K562 (cell line): Measurements from ENCODE around the gene PLPP7. TPM values are rescaled to one million over a fixed set of nuclear protein-coding genes. Genes with fewer than 3 reads are reported as not detected.

Experiments
- ARID3B ChIP-seq: fragments of 250-450 bp; sonication (Bioruptor Pico); IDR thresholded peaks from 2 replicates; pipeline ENCODE4 v1.4.0; 2020; ENCODE audit warnings: borderline replicate concordance
- ATF1 ChIP-seq, 2 experiments: fragments of 450-650 bp in 1 of 2; IDR thresholded peaks; 2 replicates each; pipeline ENCODE4 v1.6.1; 2016; ENCODE audit warnings: missing compliant biosample characterization in 1 of 2, missing genetic modification characterization in 1 of 2
- BMI1 ChIP-seq: fragments of 150-350 bp; IDR thresholded peaks from 2 replicates; pipeline ENCODE4 v1.6.1; 2014; ENCODE audit warnings: low read length
- E2F6 ChIP-seq, 2 experiments: IDR thresholded peaks; 2 replicates each; pipeline ENCODE4 v1.6.1; 2011; ENCODE audit warnings: borderline replicate concordance in 1 of 2, control low read depth in 1 of 2, low read depth in 1 of 2, low read length in 1 of 2, mild to moderate bottlenecking in 1 of 2, mixed read lengths in 1 of 2, moderate library complexity in 1 of 2; ENCODE audit not compliant: insufficient read depth in 1 of 2, insufficient read length in 1 of 2, poor library complexity in 1 of 2, severe bottlenecking in 1 of 2; ENCODE audit errors: extremely low read depth in 1 of 2
- ESRRB ChIP-seq: fragments of 250-450 bp; sonication (Bioruptor Pico); IDR thresholded peaks from 2 replicates; pipeline ENCODE4 v1.5.0; 2020; ENCODE audit warnings: mild to moderate bottlenecking, moderate library complexity, borderline replicate concordance
- HINFP ChIP-seq: fragments of 450-650 bp; conservative IDR thresholded peaks from 2 replicates; pipeline ENCODE4 v1.6.1; 2016; ENCODE audit warnings: missing genetic modification characterization, low read depth, mild to moderate bottlenecking, control low read depth, missing compliant biosample characterization
- NFE2L1 ChIP-seq: fragments of 450-650 bp; IDR thresholded peaks from 2 replicates; pipeline ENCODE4 v1.6.1; 2016; ENCODE audit warnings: missing genetic modification characterization, low read depth, mild to moderate bottlenecking, missing compliant biosample characterization, moderate library complexity, borderline replicate concordance
- SAP30 ChIP-seq: fragments of 200-600 bp; sonication (generic); IDR thresholded peaks from 2 replicates; pipeline ENCODE4 v1.6.1; 2012; ENCODE audit warnings: borderline replicate concordance, low read depth, mild to moderate bottlenecking, moderate library complexity, low read length, control low read depth, inconsistent platforms; ENCODE audit not compliant: insufficient read depth, poor library complexity, severe bottlenecking
- STAT5B ChIP-seq: fragments of 250-450 bp; sonication (Bioruptor Pico); IDR thresholded peaks from 2 replicates; pipeline ENCODE4 v1.8.0; 2021; ENCODE audit warnings: mild to moderate bottlenecking, inconsistent platforms
- TCF15 ChIP-seq: fragments of 250-450 bp; sonication (Bioruptor Pico); IDR thresholded peaks from 2 replicates; pipeline ENCODE4 v1.8.0; 2022; ENCODE audit warnings: moderate library complexity, mild to moderate bottlenecking, inconsistent platforms
- XRCC5 ChIP-seq: fragments of 200-400 bp; formaldehyde crosslinking; IDR thresholded peaks from 2 replicates; pipeline ENCODE4 v1.6.1; 2017; ENCODE audit warnings: low read depth, mild to moderate bottlenecking, low read length
- ZKSCAN1 ChIP-seq: fragments of 150-350 bp; IDR thresholded peaks from 2 replicates; pipeline ENCODE4 v1.6.1; 2016; ENCODE audit warnings: low read depth, low read length
- ZMIZ1 ChIP-seq, 2 experiments: fragments of 150-350 bp in 1 of 2; IDR thresholded peaks; 2 replicates each; pipeline ENCODE4 v1.6.1; 2012 to 2016; ENCODE audit warnings: low read depth in 2 of 2, low read length in 2 of 2, mild to moderate bottlenecking in 1 of 2, moderate library complexity in 1 of 2
- ZNF316 ChIP-seq: fragments of 450-650 bp; IDR thresholded peaks from 2 replicates; pipeline ENCODE4 v1.6.1; 2016
- polyA plus RNA-seq, 8 experiments: library from polyadenylated mRNA; depleted of rRNA in 4 of 8; stranded (reverse) in 5 of 8; unstranded in 3 of 8; fragments of >200 nt; fragmentation: Nextera tagmentation in 2 of 8; fragmentation: Illumina TruSeq in 1 of 8; extraction: Ambion mirVana in 2 of 8; extraction: Trizol in 1 of 8; gene quantifications; 2 replicates each; pipeline versions ENCODE4 v1.2.1 to v1.2.3, GENCODE V29; 2011 to 2014; ENCODE audit warnings: inconsistent platforms in 1 of 8, missing spikeins in 1 of 8
- total RNA-seq, 7 experiments: library from RNA; depleted of rRNA in 6 of 7; stranded (reverse); fragments of >200 nt in 6 of 7; fragmentation: Illumina TruSeq in 2 of 7; extraction: Trizol in 2 of 7; gene quantifications; 2 replicates each; pipeline versions ENCODE4 v1.2.1 to v1.2.3, GENCODE V29; 2011 to 2021; ENCODE audit warnings: low replicate concordance in 1 of 7

Gene PLPP7
- total and polyA plus RNA-seq, 9 of the 15 experiments (the other 6 are each of a cell fraction or from before 2014, with no cell fraction given), result 0.09 to 0.93 (median 0.18) TPM; not detected in 4

- TF ChIP-seq XRCC5, result 0 out of 2 replicates have a peak, but pooled peaks have one; percentile 30
- TF ChIP-seq ZKSCAN1, result no peak
- TF ChIP-seq BMI1, result no peak; the same call in 1 of the 2 replicates
- no peak for TF ChIP-seq SAP30
- no peak for TF ChIP-seq ATF1 (CRISPR knock-in tag; IDR thresholded peaks at IDR 0.05)
- peak; percentile 47; the same call in 1 of the 2 replicates for TF ChIP-seq ATF1 (tag; IDR thresholded peaks at IDR 0.05)
- TF ChIP-seq ARID3B (CRISPR knock-in tag), result no peak
- TF ChIP-seq ESRRB, result no peak
- peak; percentile 5 to 19 for TF ChIP-seq E2F6 (IDR thresholded peaks at IDR 0.05; ENCODE audit: borderline replicate concordance in 1 of 2, extremely low read depth in 1 of 2, insufficient read depth in 1 of 2, insufficient read length in 1 of 2, low read depth in 1 of 2, low read length in 1 of 2, poor library complexity in 1 of 2, severe bottlenecking in 1 of 2)
- TF ChIP-seq HINFP (tag), result peak; percentile 64; the same call in 1 of the 2 replicates
- TF ChIP-seq TCF15 (CRISPR knock-in tag), result no peak
- TF ChIP-seq ZMIZ1 (IDR thresholded peaks at IDR 0.05; ENCODE audit: low read depth in 2 of 2, low read length in 2 of 2), result peak in 1 of 2 experiments; percentile 96; a peak in 2 of 4 replicates
- TF ChIP-seq ZNF316, result no peak
- TF ChIP-seq NFE2L1 (tag), result no peak
- no peak for TF ChIP-seq STAT5B (CRISPR knock-in tag)
Measured at GRCh38 chr9:131330814-131331600, 41.5 kb downstream of the PLPP7 start (continued).
